A549 (cell line): ENCODE data around the gene ASB1. TPM values are rescaled to one million over a fixed set of nuclear protein-coding genes. Genes with fewer than 3 reads are reported as not detected.

ENCODE experiments used
- ATAC-seq, 2 experiments: fragments of 200-7000 bp in 1 of 2; fragments of >200 bp in 1 of 2; cut with Nextera tagmentation in 1 of 2; cut with Tn5 transposase in 1 of 2; 3 replicates each; pipeline versions ENCODE4 v1.8.0 to v1.9.1; 2018 to 2020; ENCODE audit warnings: mild to moderate bottlenecking in 1 of 2, moderate library complexity in 1 of 2
- CTCF ChIA-PET: fragments of 300-600 bp; sonication (Branson Sonifier 250); formaldehyde crosslinking; extraction: SDS; loops from one replicate; lab custom pipeline; 2021; ENCODE audit warnings: antibody characterized with exemption, inconsistent platforms; lab: Yijun Ruan, JAX
- POLR2A ChIA-PET: fragments of 350-600 bp; formaldehyde crosslinking; extraction: SDS; loops from one replicate; lab custom pipeline; 2021; ENCODE audit warnings: antibody characterized with exemption, inconsistent platforms; lab: Yijun Ruan, JAX
- DNase-seq, 2 experiments: peaks; one replicate each; pipeline versions ENCODE4 v3.0.0 to v3.0.0-alpha.2; 2011 to 2016; ENCODE audit warnings: low read depth in 1 of 2, low spot score in 1 of 2
- FAIRE-seq: peaks from 2 replicates; lab custom pipeline; 2011; peaks lifted over from hg19 to GRCh38; lab: Jason Lieb, UNC
- H3K27ac ChIP-seq, 2 experiments: fragments of >200 bp; sonication (Bioruptor Twin); formaldehyde crosslinking; 3 replicates each; pipeline ENCODE4 v1.5.1; 2016 to 2017
- H3K4me1 ChIP-seq: fragments of >200 bp; sonication (Bioruptor Twin); formaldehyde crosslinking; 3 replicates; pipeline ENCODE4 v1.6.1; 2016
- H3K4me2 ChIP-seq: fragments of >200 bp; sonication (Bioruptor Twin); formaldehyde crosslinking; 3 replicates; pipeline ENCODE4 v1.6.1; 2016
- H3K4me3 ChIP-seq: fragments of >200 bp; sonication (Bioruptor Twin); formaldehyde crosslinking; 3 replicates; pipeline ENCODE4 v1.5.1; 2016
- H3K9me3 ChIP-seq: fragments of >200 bp; sonication (Bioruptor Twin); formaldehyde crosslinking; 3 replicates; pipeline ENCODE4 v1.6.1; 2016
- CEBPB ChIP-seq, 2 experiments: fragments of >200 bp in 1 of 2; sonication (Bioruptor Twin) in 1 of 2; formaldehyde crosslinking in 1 of 2; IDR thresholded peaks; 2 replicates each; pipeline ENCODE4 v1.6.1; 2012 to 2016
- EHMT2 ChIP-seq: fragments of 200-600 bp; sonication (generic); IDR thresholded peaks from 2 replicates; pipeline ENCODE4 v1.6.1; 2016; ENCODE audit warnings: antibody characterized with exemption, low read depth, mild to moderate bottlenecking, moderate library complexity
- ESRRA ChIP-seq: fragments of 150-350 bp; IDR thresholded peaks from 2 replicates; pipeline ENCODE4 v1.6.1; 2014; ENCODE audit warnings: mild to moderate bottlenecking, low read length, borderline replicate concordance
- GATA3 ChIP-seq: IDR thresholded peaks from 2 replicates; pipeline ENCODE4 v1.6.1; 2012; ENCODE audit warnings: borderline replicate concordance
- HOXB13 ChIP-seq: fragments of 250-450 bp; sonication (Bioruptor Pico); IDR thresholded peaks from 2 replicates; pipeline ENCODE4 v1.5.0; 2020; ENCODE audit warnings: low read depth, mild to moderate bottlenecking, moderate library complexity
- JUN ChIP-seq, 2 experiments: fragments of >200 bp; sonication (Bioruptor Twin); formaldehyde crosslinking; IDR thresholded peaks; 2 replicates in 1 of 2; 3 replicates in 1 of 2; pipeline ENCODE4 v1.6.1; 2016 to 2017
- MAFK ChIP-seq: fragments of 450-650 bp; IDR thresholded peaks from 2 replicates; pipeline ENCODE4 v1.6.1; 2014; ENCODE audit not compliant: partially characterized antibody
- NFE2L2 ChIP-seq: fragments of 150-350 bp; conservative IDR thresholded peaks from 2 replicates; pipeline ENCODE4 v1.6.1; 2014; ENCODE audit warnings: low read length
- NPAS2 ChIP-seq: fragments of 250-450 bp; sonication (Bioruptor Pico); IDR thresholded peaks from 2 replicates; pipeline ENCODE4 v1.8.0; 2022; ENCODE audit warnings: mild to moderate bottlenecking, moderate library complexity, borderline replicate concordance
- NR3C1 ChIP-seq: fragments of >200 bp; sonication (Bioruptor Twin); formaldehyde crosslinking; IDR thresholded peaks from 3 replicates; pipeline ENCODE4 v1.6.1; 2017
- RARB ChIP-seq: fragments of 250-450 bp; sonication (Bioruptor Pico); IDR thresholded peaks from 2 replicates; pipeline ENCODE4 v1.8.0; 2021; ENCODE audit warnings: mild to moderate bottlenecking, moderate library complexity
- RCOR1 ChIP-seq: fragments of 150-350 bp; IDR thresholded peaks from 2 replicates; pipeline ENCODE4 v1.6.1; 2014; ENCODE audit warnings: antibody characterized with exemption, low read length, low read depth
- RNF2 ChIP-seq: fragments of 200-600 bp; sonication (generic); IDR thresholded peaks from 2 replicates; pipeline ENCODE4 v1.6.1; 2016; ENCODE audit warnings: low read depth, mild to moderate bottlenecking, antibody characterized with exemption, moderate library complexity, borderline replicate concordance
- SREBF2 ChIP-seq: fragments of 450-650 bp; IDR thresholded peaks from 2 replicates; pipeline ENCODE4 v1.6.1; 2014; ENCODE audit warnings: mild to moderate bottlenecking, moderate library complexity
- ZC3H11A ChIP-seq: fragments of 450-650 bp; IDR thresholded peaks from 2 replicates; pipeline ENCODE4 v1.6.1; 2014; ENCODE audit warnings: antibody characterized with exemption, mild to moderate bottlenecking
- ZNF302 ChIP-seq: fragments of 250-450 bp; sonication (Bioruptor Pico); IDR thresholded peaks from 2 replicates; pipeline ENCODE4 v1.9.0; 2021; ENCODE audit warnings: inconsistent platforms, mild to moderate bottlenecking, moderate library complexity
- WGBS: methylation state at CpG from one replicate; pipeline ENCODE4 v1.1.6; 2017; ENCODE audit errors: missing lambda C conversion rate; 5-methylcytosine and 5-hydroxymethylcytosine counted together
- polyA plus RNA-seq, 4 experiments: library from polyadenylated mRNA; depleted of rRNA in 3 of 4; stranded (reverse); fragments of >200 nt; fragmentation: RNase III in 1 of 4; extraction: RNeasy Plus Mini Kit Qiagen cat#74134 plus additional on column Dnase treatment in 1 of 4; gene quantifications; 2 replicates in 3 of 4; 3 replicates in 1 of 4; pipeline ENCODE4 v1.2.3, GENCODE V29; 2011 to 2017
- TF ChIP-seq, protein P1 (sequence below): IDR thresholded peaks from 2 replicates; pipeline ENCODE4 v1.6.1; 2012; ENCODE audit warnings: low read depth, borderline replicate concordance
- TF ChIP-seq, protein P2 (sequence below): fragments of 250-450 bp; sonication (Bioruptor Pico); IDR thresholded peaks from 2 replicates; pipeline ENCODE4 v1.5.0; 2021; ENCODE audit warnings: mild to moderate bottlenecking, moderate library complexity, borderline replicate concordance
- TF ChIP-seq, protein P3 (sequence below): fragments of 250-450 bp; sonication (Bioruptor Pico); IDR thresholded peaks from 2 replicates; pipeline ENCODE4 v1.5.0; 2020; ENCODE audit warnings: low read depth, mild to moderate bottlenecking, moderate library complexity

Gene ASB1
- polyA plus RNA-seq, 2 of the 4 experiments (the other 2 are of a cell fraction): 24.6 to 42.7 TPM

DNA sequence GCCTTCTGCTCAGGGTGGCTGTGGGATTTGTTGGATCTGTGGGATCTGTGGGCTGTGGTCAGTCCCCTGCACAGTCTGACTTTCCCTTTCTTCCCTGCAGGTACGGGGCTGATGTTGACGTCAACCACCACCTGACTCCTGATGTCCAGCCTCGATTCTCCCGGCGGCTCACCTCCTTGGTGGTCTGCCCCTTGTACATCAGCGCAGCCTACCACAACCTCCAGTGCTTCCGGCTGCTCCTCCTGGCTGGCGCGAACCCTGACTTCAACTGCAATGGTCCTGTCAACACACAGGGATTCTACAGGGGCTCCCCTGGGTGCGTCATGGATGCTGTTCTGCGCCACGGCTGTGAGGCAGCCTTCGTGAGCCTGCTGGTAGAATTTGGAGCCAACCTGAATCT, 17.5 kb downstream of the ASB1 start (continued):
- TF ChIP-seq, protein P1, sequence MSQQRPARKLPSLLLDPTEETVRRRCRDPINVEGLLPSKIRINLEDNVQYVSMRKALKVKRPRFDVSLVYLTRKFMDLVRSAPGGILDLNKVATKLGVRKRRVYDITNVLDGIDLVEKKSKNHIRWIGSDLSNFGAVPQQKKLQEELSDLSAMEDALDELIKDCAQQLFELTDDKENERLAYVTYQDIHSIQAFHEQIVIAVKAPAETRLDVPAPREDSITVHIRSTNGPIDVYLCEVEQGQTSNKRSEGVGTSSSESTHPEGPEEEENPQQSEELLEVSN: no peak
- TF ChIP-seq GATA3: no peak

DNA sequence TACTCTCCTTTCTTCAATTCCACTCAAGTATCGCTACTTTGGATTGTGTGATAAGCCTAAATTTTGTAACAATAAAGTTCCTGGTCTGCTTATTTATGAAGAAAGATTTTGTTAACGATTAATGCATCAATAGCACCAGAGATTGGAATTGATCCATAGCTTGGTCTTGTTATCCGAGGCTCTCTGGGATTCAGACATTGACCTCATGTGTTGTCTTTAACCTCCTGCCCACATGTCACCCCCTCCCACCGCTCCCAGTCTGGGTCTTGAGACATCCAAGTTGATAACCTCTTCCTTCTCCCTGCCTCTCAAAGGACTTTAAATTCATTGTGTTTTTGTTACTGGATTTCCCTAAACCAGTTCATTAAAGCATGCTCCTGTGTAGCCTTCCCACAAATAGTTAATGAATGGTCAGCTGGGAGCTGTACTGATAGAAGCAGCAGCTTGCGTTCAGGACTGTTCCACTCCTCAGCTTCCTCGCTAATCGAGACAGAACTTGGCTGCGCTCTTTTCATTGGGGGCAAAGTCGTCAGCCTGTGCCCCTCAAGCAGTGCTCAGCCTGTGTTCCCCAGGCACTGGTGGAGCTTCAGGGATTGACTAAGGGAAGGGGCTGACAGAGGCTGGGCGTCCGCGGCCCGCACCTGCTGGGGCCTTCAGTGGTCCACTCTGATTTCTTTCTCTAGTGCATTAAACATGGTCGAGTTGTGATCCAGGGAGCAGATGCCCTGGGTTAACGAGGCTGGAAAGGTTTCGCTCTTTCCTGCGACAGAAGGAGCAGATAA, 18.9 kb downstream of the ASB1 start:
- H3K4me3 ChIP-seq: no peak overlapping the region
- POLR2A ChIA-PET: no interaction called here
- no peak overlapping the region for H3K4me2 ChIP-seq
- peaks cover 27% of the 10 kb centered on the region for H3K4me1 ChIP-seq
- TF ChIP-seq JUN (IDR thresholded peaks at IDR 0.05) (no peak), RARB (no peak), ESRRA (no peak), ZNF302 (CRISPR knock-in tag) (no peak), RNF2 (no peak), SREBF2 (no peak), NR3C1 (no peak), RCOR1 (no peak), ZC3H11A (no peak), HOXB13 (CRISPR knock-in tag) (no peak)
- DNase-seq (no peak), ATAC-seq (no peak), FAIRE-seq (no peak)
- H3K27ac ChIP-seq: no peak overlapping the region
- CTCF ChIA-PET: interaction anchor here (0.6 to 1.3 kb wide), 2 partner anchors 11 to 88 kb away, joined by 3 to 4 read pairs; no protein-coding TSS in a partner anchor
- no peaks in the 10 kb centered on the region for H3K9me3 ChIP-seq
- WGBS: 91% methylated on average over 17 of the region's 17 CpGs

DNA sequence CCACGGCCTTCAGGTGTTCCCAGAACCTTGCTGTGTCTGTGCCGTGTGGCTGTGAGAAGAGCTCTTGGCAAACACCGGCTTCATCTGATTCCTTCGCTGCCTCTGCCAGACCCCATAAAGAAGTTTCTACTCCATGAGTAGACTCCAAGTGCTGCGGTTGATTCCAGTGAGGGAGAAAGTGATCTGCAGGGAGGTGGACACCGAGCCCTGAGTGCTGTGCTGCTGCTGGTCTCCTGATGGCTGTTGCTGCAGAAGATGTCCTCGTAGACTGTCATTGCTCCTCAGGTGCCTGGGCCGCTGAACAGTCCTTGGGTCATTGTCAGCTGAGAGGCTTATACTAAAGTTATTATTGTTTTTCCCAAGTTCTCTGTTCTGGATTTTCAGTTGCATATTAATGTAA, 19.6 kb downstream of the ASB1 start:
- Histone ChIP-seq H3K4me1 (peaks cover 20% of the 10 kb centered on the region), H3K4me2 (no peak overlapping the region), H3K4me3 (no peak overlapping the region), H3K9me3 (no peaks in the 10 kb centered on the region), H3K27ac (no peak overlapping the region)
- FAIRE-seq (no peak), DNase-seq (no peak)
- POLR2A ChIA-PET: no interaction called here
- CTCF ChIA-PET: interaction anchor here (2.1 kb wide), 1 partner anchor 339 kb away, joined by 8 read pairs; no protein-coding TSS in a partner anchor
- WGBS: 94% methylated on average over 8 of the region's 8 CpGs
- TF ChIP-seq, protein P2, sequence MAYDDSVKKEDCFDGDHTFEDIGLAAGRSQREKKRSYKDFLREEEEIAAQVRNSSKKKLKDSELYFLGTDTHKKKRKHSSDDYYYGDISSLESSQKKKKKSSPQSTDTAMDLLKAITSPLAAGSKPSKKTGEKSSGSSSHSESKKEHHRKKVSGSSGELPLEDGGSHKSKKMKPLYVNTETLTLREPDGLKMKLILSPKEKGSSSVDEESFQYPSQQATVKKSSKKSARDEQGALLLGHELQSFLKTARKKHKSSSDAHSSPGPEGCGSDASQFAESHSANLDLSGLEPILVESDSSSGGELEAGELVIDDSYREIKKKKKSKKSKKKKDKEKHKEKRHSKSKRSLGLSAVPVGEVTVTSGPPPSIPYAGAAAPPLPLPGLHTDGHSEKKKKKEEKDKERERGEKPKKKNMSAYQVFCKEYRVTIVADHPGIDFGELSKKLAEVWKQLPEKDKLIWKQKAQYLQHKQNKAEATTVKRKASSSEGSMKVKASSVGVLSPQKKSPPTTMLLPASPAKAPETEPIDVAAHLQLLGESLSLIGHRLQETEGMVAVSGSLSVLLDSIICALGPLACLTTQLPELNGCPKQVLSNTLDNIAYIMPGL: no peak
- TF ChIP-seq, protein P3, sequence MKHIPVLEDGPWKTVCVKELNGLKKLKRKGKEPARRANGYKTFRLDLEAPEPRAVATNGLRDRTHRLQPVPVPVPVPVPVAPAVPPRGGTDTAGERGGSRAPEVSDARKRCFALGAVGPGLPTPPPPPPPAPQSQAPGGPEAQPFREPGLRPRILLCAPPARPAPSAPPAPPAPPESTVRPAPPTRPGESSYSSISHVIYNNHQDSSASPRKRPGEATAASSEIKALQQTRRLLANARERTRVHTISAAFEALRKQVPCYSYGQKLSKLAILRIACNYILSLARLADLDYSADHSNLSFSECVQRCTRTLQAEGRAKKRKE (CRISPR knock-in tag): no peak
- TF ChIP-seq RARB (no peak), MAFK (no peak), EHMT2 (no peak), NFE2L2 (no peak), GATA3 (no peak), NPAS2 (CRISPR knock-in tag) (no peak), CEBPB (IDR thresholded peaks at IDR 0.05) (no peak)
- TF ChIP-seq, all 56 proteins: peak for 0
- ATAC-seq: no peak
